K562 (cell line): ENCODE results near the gene CCAR1. TPM values are rescaled to one million over a fixed set of nuclear protein-coding genes. Genes with fewer than 3 reads are reported as not detected.

Source experiments
- ARID2 ChIP-seq: fragments of 450-650 bp; IDR thresholded peaks from 2 replicates; pipeline ENCODE4 v1.6.1; 2017; ENCODE audit warnings: antibody characterized with exemption, mild to moderate bottlenecking
- ATF7 ChIP-seq: fragments of 450-650 bp; IDR thresholded peaks from 2 replicates; pipeline ENCODE4 v1.7.1; 2014; ENCODE audit warnings: mild to moderate bottlenecking, moderate library complexity
- CREB5 ChIP-seq: fragments of 250-450 bp; sonication (Bioruptor Pico); IDR thresholded peaks from 2 replicates; pipeline ENCODE4 v1.5.0; 2020; ENCODE audit warnings: mild to moderate bottlenecking
- CSDE1 ChIP-seq, 2 experiments: fragments of 450-650 bp; IDR thresholded peaks; 2 replicates each; pipeline ENCODE4 v1.6.1; 2016; ENCODE audit warnings: mild to moderate bottlenecking in 1 of 2
- ELF2 ChIP-seq: fragments of 250-450 bp; sonication (Bioruptor Pico); IDR thresholded peaks from 2 replicates; pipeline ENCODE4 v1.5.0; 2021; ENCODE audit warnings: mild to moderate bottlenecking
- GMEB1 ChIP-seq: fragments of 250-450 bp; sonication (Bioruptor Pico); IDR thresholded peaks from 2 replicates; pipeline ENCODE4 v1.4.0; 2020; ENCODE audit warnings: mild to moderate bottlenecking
- HDAC3 ChIP-seq: fragments of 450-650 bp; IDR thresholded peaks from 2 replicates; pipeline ENCODE4 v1.6.1; 2018; ENCODE audit warnings: borderline replicate concordance, mild to moderate bottlenecking, moderate library complexity; ENCODE audit not compliant: partially characterized antibody
- HMG20A ChIP-seq: fragments of 450-650 bp; formaldehyde crosslinking; conservative IDR thresholded peaks from 2 replicates; pipeline ENCODE4 v1.4.0; 2020; ENCODE audit warnings: mild to moderate bottlenecking, mixed read lengths
- KAT7 ChIP-seq: sonication (generic); formaldehyde crosslinking; IDR thresholded peaks from 2 replicates; pipeline ENCODE4 v1.8.0; 2022; ENCODE audit warnings: missing genetic modification reagents, mild to moderate bottlenecking, borderline replicate concordance
- KDM2B ChIP-seq: fragments of 250-450 bp; sonication (Bioruptor Pico); IDR thresholded peaks from 2 replicates; pipeline ENCODE4 v1.8.0; 2021; ENCODE audit warnings: mild to moderate bottlenecking, moderate library complexity
- LEF1 ChIP-seq: fragments of 450-650 bp; IDR thresholded peaks from 2 replicates; pipeline ENCODE4 v1.6.1; 2016; ENCODE audit warnings: mild to moderate bottlenecking
- MAFG ChIP-seq: fragments of 450-650 bp; conservative IDR thresholded peaks from 2 replicates; pipeline ENCODE4 v1.6.1; 2016; ENCODE audit warnings: missing genetic modification characterization, missing compliant biosample characterization
- NONO ChIP-seq, 2 experiments: fragments of 200-400 bp in 1 of 2; fragments of 450-650 bp in 1 of 2; formaldehyde crosslinking in 1 of 2; IDR thresholded peaks; 2 replicates each; pipeline ENCODE4 v1.6.1; 2017; ENCODE audit warnings: low read depth in 2 of 2, mild to moderate bottlenecking in 2 of 2, moderate library complexity in 2 of 2, low read length in 1 of 2
- NR2C2 ChIP-seq, 2 experiments: fragments of 200-800 bp in 1 of 2; sonication (Bioruptor generic) in 1 of 2; sonication (generic) in 1 of 2; formaldehyde crosslinking in 1 of 2; IDR thresholded peaks; 2 replicates each; pipeline versions ENCODE4 v1.6.1 to v1.8.0; 2016 to 2022; ENCODE audit warnings: mild to moderate bottlenecking in 1 of 2, missing compliant biosample characterization in 1 of 2, missing genetic modification characterization in 1 of 2, missing genetic modification reagents in 1 of 2
- POLR2AphosphoS2 ChIP-seq: IDR thresholded peaks from 2 replicates; pipeline ENCODE4 v1.6.1; 2012; ENCODE audit warnings: low read length, improper control_type of control experiment
- RBFOX2 ChIP-seq: fragments of 200-400 bp; formaldehyde crosslinking; IDR thresholded peaks from 2 replicates; pipeline ENCODE4 v1.6.1; 2017; ENCODE audit warnings: low read depth, mild to moderate bottlenecking, low read length, moderate library complexity
- RHOXF2B ChIP-seq: fragments of 250-450 bp; sonication (Bioruptor Pico); conservative IDR thresholded peaks from 2 replicates; pipeline ENCODE4 v1.5.1; 2021
- ZBTB2 ChIP-seq: fragments of 450-650 bp; IDR thresholded peaks from 2 replicates; pipeline ENCODE4 v1.6.1; 2016; ENCODE audit warnings: antibody characterized with exemption
- ZBTB33 ChIP-seq: sonication (generic); formaldehyde crosslinking; IDR thresholded peaks from 2 replicates; pipeline ENCODE4 v1.8.1; 2023; ENCODE audit warnings: mild to moderate bottlenecking, missing genetic modification reagents
- ZNF57 ChIP-seq: fragments of 450-650 bp; formaldehyde crosslinking; IDR thresholded peaks from 2 replicates; pipeline ENCODE4 v1.4.0; 2020; ENCODE audit warnings: mild to moderate bottlenecking, moderate library complexity
- ZNF77 ChIP-seq: fragments of 250-450 bp; sonication (Bioruptor Pico); IDR thresholded peaks from 2 replicates; pipeline ENCODE4 v1.5.0; 2020
- ZNF830 ChIP-seq: fragments of 250-450 bp; sonication (Bioruptor Pico); IDR thresholded peaks from 2 replicates; pipeline ENCODE4 v1.5.0; 2021; ENCODE audit warnings: mild to moderate bottlenecking
- ZSCAN29 ChIP-seq: fragments of 450-650 bp; IDR thresholded peaks from 2 replicates; pipeline ENCODE4 v1.6.1; 2017
- polyA plus RNA-seq, 8 experiments: library from polyadenylated mRNA; depleted of rRNA in 4 of 8; stranded (reverse) in 5 of 8; unstranded in 3 of 8; fragments of >200 nt; fragmentation: Nextera tagmentation in 2 of 8; fragmentation: Illumina TruSeq in 1 of 8; extraction: Ambion mirVana in 2 of 8; extraction: Trizol in 1 of 8; gene quantifications; 2 replicates each; pipeline versions ENCODE4 v1.2.1 to v1.2.3, GENCODE V29; 2011 to 2014; ENCODE audit warnings: inconsistent platforms in 1 of 8, missing spikeins in 1 of 8
- total RNA-seq, 7 experiments: library from RNA; depleted of rRNA in 6 of 7; stranded (reverse); fragments of >200 nt in 6 of 7; fragmentation: Illumina TruSeq in 2 of 7; extraction: Trizol in 2 of 7; gene quantifications; 2 replicates each; pipeline versions ENCODE4 v1.2.1 to v1.2.3, GENCODE V29; 2011 to 2021; ENCODE audit warnings: low replicate concordance in 1 of 7

CCAR1 gene
- total and polyA plus RNA-seq, 9 of the 15 experiments (the other 6 are each of a cell fraction or from before 2014, with no cell fraction given), result 44.8 to 173 (median 111) TPM

GRCh38 chr10:68720793-68721672 lies at the start of gene CCAR1 (continued):
- no peak for TF ChIP-seq HMG20A (CRISPR knock-in tag)
- no peak for TF ChIP-seq MAFG (tag)
- TF ChIP-seq ARID2, result no peak
- peak; percentile 99 for TF ChIP-seq KAT7 (CRISPR knock-in tag)
- no peak for TF ChIP-seq HDAC3
- TF ChIP-seq KDM2B (CRISPR knock-in tag), result 0 out of 2 replicates have a peak, but pooled peaks have one; percentile 23
- no peak for TF ChIP-seq CREB5 (CRISPR knock-in tag)
- no peak for TF ChIP-seq RHOXF2B (CRISPR knock-in tag)
- no peak for TF ChIP-seq ZNF57 (CRISPR knock-in tag)
- TF ChIP-seq ZNF830 (CRISPR knock-in tag), result no peak
- TF ChIP-seq ELF2, result no peak
- no peak for TF ChIP-seq CSDE1 (IDR thresholded peaks at IDR 0.05)
- peak; percentile 96 for TF ChIP-seq GMEB1 (CRISPR knock-in tag)
- TF ChIP-seq NR2C2 (CRISPR knock-in tag; IDR thresholded peaks at IDR 0.05), result no peak; the same call in 1 of the 2 replicates
- TF ChIP-seq NR2C2 (tag; IDR thresholded peaks at IDR 0.05), result peak; percentile 81
- TF ChIP-seq ZBTB33, result peak; percentile 69
- TF ChIP-seq ZBTB2, result peak; percentile 96
- peak; percentile 88 for TF ChIP-seq ATF7
- TF ChIP-seq ZNF77 (CRISPR knock-in tag), result no peak
- peak; percentile 96 for TF ChIP-seq RBFOX2
- no peak for TF ChIP-seq POLR2AphosphoS2
- TF ChIP-seq ZSCAN29, result no peak
- peak; percentile 53; the same call in 1 of the 2 replicates for TF ChIP-seq LEF1
- no peak for TF ChIP-seq NONO (IDR thresholded peaks at IDR 0.05; ENCODE audit: low read depth in 2 of 2, low read length in 1 of 2)
